Keratinocyte (primary cell): ENCODE data around the gene ZNF438. TPM values are rescaled to one million over a fixed set of nuclear protein-coding genes. Genes with fewer than 3 reads are reported as not detected.
"Not testable (repeated sequence)": the region's sequence is repeated elsewhere in the genome, so short reads cannot be mapped to it uniquely, and the experiment has no call there.

ENCODE experiments used
- DNase-seq: peaks from one replicate; pipeline ENCODE4 v3.0.0-alpha.2; 2011; ENCODE audit warnings: low read depth, missing footprints, low spot score
- FAIRE-seq: peaks from 2 replicates; lab custom pipeline; 2011; peaks lifted over from hg19 to GRCh38; lab: Jason Lieb, UNC
- H2AFZ ChIP-seq: 2 replicates; pipeline ENCODE4 v1.6.0; 2012; ENCODE audit warnings: low read length, control low read depth, inconsistent platforms; ENCODE audit not compliant: control insufficient read depth
- H3K27ac ChIP-seq: 2 replicates; pipeline ENCODE4 v1.5.1; 2011; ENCODE audit warnings: low read length; ENCODE audit not compliant: control insufficient read depth, insufficient read depth
- H3K27me3 ChIP-seq: 3 replicates; pipeline ENCODE4 v1.6.0; 2011; ENCODE audit warnings: low read length; ENCODE audit not compliant: control insufficient read depth, insufficient read depth; ENCODE audit errors: extremely low read depth
- H3K36me3 ChIP-seq, 2 experiments: 2 replicates in 1 of 2; 3 replicates in 1 of 2; pipeline ENCODE4 v1.5.1; 2011; ENCODE audit warnings: low read length in 2 of 2, mild to moderate bottlenecking in 1 of 2; ENCODE audit not compliant: control insufficient read depth in 2 of 2, insufficient read depth in 2 of 2; ENCODE audit errors: extremely low read depth in 1 of 2
- H3K4me1 ChIP-seq: 3 replicates; pipeline ENCODE4 v1.5.1; 2011; ENCODE audit warnings: low read length; ENCODE audit not compliant: control insufficient read depth, insufficient read depth; ENCODE audit errors: extremely low read depth
- H3K4me2 ChIP-seq: 3 replicates; pipeline ENCODE4 v1.6.0; 2011; ENCODE audit warnings: low read depth, low read length; ENCODE audit not compliant: control insufficient read depth, insufficient read depth; ENCODE audit errors: extremely low read depth
- H3K4me3 ChIP-seq, 3 experiments: fragments of 200-600 bp in 1 of 3; sonication (generic) in 1 of 3; 2 replicates in 2 of 3; 3 replicates in 1 of 3; pipeline ENCODE4 v1.5.1; 2011 to 2016; ENCODE audit warnings: low read length in 3 of 3, mild to moderate bottlenecking in 3 of 3, control low read depth in 2 of 3, inconsistent platforms in 1 of 3, low read depth in 1 of 3, mixed read lengths in 1 of 3, mixed run types in 1 of 3, moderate library complexity in 1 of 3; ENCODE audit not compliant: control insufficient read depth in 2 of 3, insufficient read depth in 2 of 3; ENCODE audit errors: extremely low read depth in 1 of 3
- H3K79me2 ChIP-seq: 2 replicates; pipeline ENCODE4 v1.6.0; 2012; ENCODE audit warnings: low read length; ENCODE audit not compliant: control insufficient read depth, insufficient read depth
- H3K9ac ChIP-seq: 3 replicates; pipeline ENCODE4 v1.6.0; 2011; ENCODE audit warnings: low read length; ENCODE audit not compliant: control insufficient read depth, insufficient read depth; ENCODE audit errors: extremely low read depth
- H3K9me1 ChIP-seq: 3 replicates; pipeline ENCODE4 v1.6.0; 2011; ENCODE audit warnings: low read length; ENCODE audit not compliant: control insufficient read depth, insufficient read depth; ENCODE audit errors: extremely low read depth
- H3K9me3 ChIP-seq: 2 replicates; pipeline ENCODE4 v1.5.1; 2012; ENCODE audit warnings: low read depth, low read length; ENCODE audit not compliant: control insufficient read depth
- H4K20me1 ChIP-seq: 3 replicates; pipeline ENCODE4 v1.6.0; 2011; ENCODE audit warnings: low read length; ENCODE audit not compliant: control insufficient read depth, insufficient read depth; ENCODE audit errors: extremely low read depth
- EZH2 ChIP-seq: IDR thresholded peaks from one replicate; pipeline ENCODE4 v1.6.1; 2012; ENCODE audit warnings: inconsistent platforms, mild to moderate bottlenecking, low read length, moderate library complexity
- dilution Hi-C: fragments of 300-500 bp; cut with MboI; formaldehyde crosslinking; loops from one replicate; pipeline ENCODE4 v1.7.0; 2020; ENCODE audit warnings: low sequenced_read_pairs; ENCODE audit not compliant: extremely low pct_ligation_motif_present
- polyA plus RNA-seq, 5 experiments: library from polyadenylated mRNA; depleted of rRNA in 3 of 5; stranded (reverse) in 3 of 5; stranded (forward) in 1 of 5; unstranded in 1 of 5; fragments of >200 nt; gene quantifications; 1 replicate in 1 of 5; 2 replicates in 3 of 5; 3 replicates in 1 of 5; pipeline versions ENCODE4 v1.2.1 to v1.2.3, GENCODE V29; 2011 to 2012; ENCODE audit warnings: missing spikeins in 2 of 5, low read depth in 1 of 5, low replicate concordance in 1 of 5
- TF ChIP-seq, protein P1 (sequence below), 3 experiments: IDR thresholded peaks in 1 of 3; conservative IDR thresholded peaks in 1 of 3; optimal IDR thresholded peaks in 1 of 3; 2 replicates in 2 of 3; 3 replicates in 1 of 3; pipeline versions ENCODE3 to v1.5.1; 2011; ENCODE audit warnings: low read length in 3 of 3, mild to moderate bottlenecking in 3 of 3, moderate library complexity in 2 of 3, control low read depth in 1 of 3, inconsistent platforms in 1 of 3; ENCODE audit not compliant: insufficient read depth in 2 of 3; ENCODE audit errors: extremely low read depth in 1 of 3

Gene ZNF438
- polyA plus RNA-seq, 1 donor (not counting 4 experiments of a cell fraction or from before 2014, with no cell fraction given), result 2.8 TPM

DNA sequence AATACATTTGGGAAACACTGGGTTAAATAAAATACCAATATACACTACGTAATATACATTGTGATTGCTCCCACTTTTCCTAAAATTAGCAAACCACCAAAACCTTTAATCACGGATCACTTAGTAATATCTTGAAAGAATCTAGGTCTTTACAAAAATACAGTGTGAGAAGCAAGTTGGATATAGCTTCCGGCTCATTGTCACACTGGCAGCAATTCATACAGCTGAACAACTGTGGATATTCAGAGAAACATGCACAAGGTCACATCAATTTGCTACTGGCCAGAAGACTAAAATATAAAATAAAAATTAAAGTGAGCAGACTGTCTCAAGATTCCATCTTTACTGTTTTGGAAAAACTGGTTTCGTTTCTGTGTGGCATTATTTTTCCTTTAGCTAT is 69.1 kb downstream of the ZNF438 start:
- H3K9ac ChIP-seq, result no peak overlapping the region
- FAIRE-seq, result no peak
- TF ChIP-seq, protein P1, sequence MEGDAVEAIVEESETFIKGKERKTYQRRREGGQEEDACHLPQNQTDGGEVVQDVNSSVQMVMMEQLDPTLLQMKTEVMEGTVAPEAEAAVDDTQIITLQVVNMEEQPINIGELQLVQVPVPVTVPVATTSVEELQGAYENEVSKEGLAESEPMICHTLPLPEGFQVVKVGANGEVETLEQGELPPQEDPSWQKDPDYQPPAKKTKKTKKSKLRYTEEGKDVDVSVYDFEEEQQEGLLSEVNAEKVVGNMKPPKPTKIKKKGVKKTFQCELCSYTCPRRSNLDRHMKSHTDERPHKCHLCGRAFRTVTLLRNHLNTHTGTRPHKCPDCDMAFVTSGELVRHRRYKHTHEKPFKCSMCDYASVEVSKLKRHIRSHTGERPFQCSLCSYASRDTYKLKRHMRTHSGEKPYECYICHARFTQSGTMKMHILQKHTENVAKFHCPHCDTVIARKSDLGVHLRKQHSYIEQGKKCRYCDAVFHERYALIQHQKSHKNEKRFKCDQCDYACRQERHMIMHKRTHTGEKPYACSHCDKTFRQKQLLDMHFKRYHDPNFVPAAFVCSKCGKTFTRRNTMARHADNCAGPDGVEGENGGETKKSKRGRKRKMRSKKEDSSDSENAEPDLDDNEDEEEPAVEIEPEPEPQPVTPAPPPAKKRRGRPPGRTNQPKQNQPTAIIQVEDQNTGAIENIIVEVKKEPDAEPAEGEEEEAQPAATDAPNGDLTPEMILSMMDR (optimal IDR thresholded peaks at IDR 0.05 in 1 of 3, IDR thresholded peaks at IDR 0.05 in 1 of 3, conservative IDR thresholded peaks at IDR 0.05 in 1 of 3; ENCODE audit: extremely low read depth in 1 of 3, insufficient read depth in 2 of 3, low read length in 3 of 3), result no peak
- TF ChIP-seq EZH2, result no peak

GRCh38 chr10:30959836-30960210 is 71.8 kb downstream of the ZNF438 start:
- H3K9me1 ChIP-seq, result no peaks in the 10 kb centered on the region
- no peak overlapping the region for H2AFZ ChIP-seq
- no peak overlapping the region for H3K4me2 ChIP-seq
- H3K27ac ChIP-seq, result no peak overlapping the region
- dilution Hi-C loops, result no loop called here
- H3K9me3 ChIP-seq, result no peaks in the 10 kb centered on the region
- no peaks in the 10 kb centered on the region for H3K27me3 ChIP-seq
- H3K36me3 ChIP-seq, result no peaks in the 10 kb centered on the region
- FAIRE-seq (no peak), DNase-seq (no peak)
- no peaks in the 10 kb centered on the region for H3K79me2 ChIP-seq
- H3K4me3 ChIP-seq, result no peak overlapping the region
- H4K20me1 ChIP-seq, result no peaks in the 10 kb centered on the region
- H3K9ac ChIP-seq, result no peak overlapping the region
- TF ChIP-seq, protein P1 (optimal IDR thresholded peaks at IDR 0.05 in 1 of 3, IDR thresholded peaks at IDR 0.05 in 1 of 3, conservative IDR thresholded peaks at IDR 0.05 in 1 of 3; ENCODE audit: extremely low read depth in 1 of 3, insufficient read depth in 2 of 3, low read length in 3 of 3), result no peak
- no peak for TF ChIP-seq EZH2
- H3K4me1 ChIP-seq, result no peaks in the 10 kb centered on the region

More for the DNA sequence above, 69.1 kb downstream of the ZNF438 start:
- Histone ChIP-seq H4K20me1 (no peaks in the 10 kb centered on the region), H2AFZ (no peak overlapping the region), H3K9me3 (no peaks in the 10 kb centered on the region), H3K27me3 (no peaks in the 10 kb centered on the region), H3K79me2 (no peaks in the 10 kb centered on the region), H3K27ac (no peak overlapping the region), H3K36me3 (no peaks in the 10 kb centered on the region), H3K9me1 (no peaks in the 10 kb centered on the region), H3K4me1 (no peaks in the 10 kb centered on the region), H3K4me2 (no peak overlapping the region), H3K4me3 (no peak overlapping the region)
- dilution Hi-C loops, result no loop called here
- DNase-seq, result no peak

- H4K20me1 ChIP-seq, H3K4me3 ChIP-seq, H3K27ac ChIP-seq, H3K9ac ChIP-seq, H3K4me2 ChIP-seq, H3K9me1 ChIP-seq, H2AFZ ChIP-seq, DNase-seq, dilution Hi-C loops, H3K27me3 ChIP-seq, H3K9me3 ChIP-seq, FAIRE-seq, H3K79me2 ChIP-seq, H3K4me1 ChIP-seq, H3K36me3 ChIP-seq: not testable (repeated sequence)
Measured at GRCh38 chr10:30949218-30949617, 82.4 kb downstream of the ZNF438 start.
